ENCODE results near the gene SCN1A.
"Not testable (repeated sequence)": the region's sequence is repeated elsewhere in the genome, so short reads cannot be mapped to it uniquely, and the experiment has no call there.

Gene SCN1A

GRCh38 chr2:166011660-166012059 is 116.2 kb downstream of the SCN1A start:
- no peak overlapping the region for H3K9ac ChIP-seq (ENCODE audit: low read length in 5 of 5)
- no peaks in the 10 kb centered on the region for H3K27me3 ChIP-seq (ENCODE audit: control insufficient read depth in 5 of 5, insufficient read depth in 4 of 5, low read length in 5 of 5)
- no peaks in the 10 kb centered on the region for H3K36me3 ChIP-seq (ENCODE audit: control insufficient read depth in 5 of 5, insufficient read depth in 5 of 5, low read length in 5 of 5)
- H3K4me3 ChIP-seq (ENCODE audit: low read depth in 1 of 5, low read length in 5 of 5): no peak overlapping the region
- H3K27ac ChIP-seq (ENCODE audit: low read depth, low read length): no peak overlapping the region
- H3K9me3 ChIP-seq (ENCODE audit: control insufficient read depth in 5 of 5, low read length in 5 of 5): no peaks in the 10 kb centered on the region
- H3K4me1 ChIP-seq (ENCODE audit: control insufficient read depth in 5 of 5, insufficient read depth in 5 of 5, low read length in 5 of 5): no peaks in the 10 kb centered on the region

GRCh38 chr2:166000401-166000800 is 127.4 kb downstream of the SCN1A start:
- Histone ChIP-seq H3K4me3 (ENCODE audit: low read depth in 1 of 5, low read length in 5 of 5) (no peak overlapping the region), H3K9ac (ENCODE audit: low read length in 5 of 5) (no peak overlapping the region), H3K27me3 (ENCODE audit: control insufficient read depth in 5 of 5, insufficient read depth in 4 of 5, low read length in 5 of 5) (no peaks in the 10 kb centered on the region), H3K27ac (ENCODE audit: low read depth, low read length) (no peak overlapping the region), H3K36me3 (ENCODE audit: control insufficient read depth in 5 of 5, insufficient read depth in 5 of 5, low read length in 5 of 5) (no peaks in the 10 kb centered on the region), H3K9me3 (ENCODE audit: control insufficient read depth in 5 of 5, low read length in 5 of 5) (no peaks in the 10 kb centered on the region), H3K4me1 (ENCODE audit: control insufficient read depth in 5 of 5, insufficient read depth in 5 of 5, low read length in 5 of 5) (no peaks in the 10 kb centered on the region)

- H3K9ac ChIP-seq (ENCODE audit: low read length in 5 of 5): no peak overlapping the region
- H3K27me3 ChIP-seq (ENCODE audit: control insufficient read depth in 5 of 5, insufficient read depth in 4 of 5, low read length in 5 of 5): no peaks in the 10 kb centered on the region
Observed at GRCh38 chr2:165990846-165991245, 137.0 kb downstream of the SCN1A start.

GRCh38 chr2:165989851-165990250 is 138.0 kb downstream of the SCN1A start:
- Histone ChIP-seq H3K4me3 (ENCODE audit: low read depth in 1 of 5, low read length in 5 of 5) (no peak overlapping the region), H3K9me3 (ENCODE audit: control insufficient read depth in 5 of 5, low read length in 5 of 5) (peaks cover 0 to 7% (median 0%) of the 10 kb centered on the region in 5 donors), H3K4me1 (ENCODE audit: control insufficient read depth in 5 of 5, insufficient read depth in 5 of 5, low read length in 5 of 5) (no peaks in the 10 kb centered on the region), H3K27me3 (ENCODE audit: control insufficient read depth in 5 of 5, insufficient read depth in 4 of 5, low read length in 5 of 5) (no peaks in the 10 kb centered on the region), H3K9ac (ENCODE audit: low read length in 5 of 5) (no peak overlapping the region), H3K27ac (ENCODE audit: low read depth, low read length) (no peak overlapping the region), H3K36me3 (ENCODE audit: control insufficient read depth in 5 of 5, insufficient read depth in 5 of 5, low read length in 5 of 5) (no peaks in the 10 kb centered on the region)

More at GRCh38 chr2:165990846-165991245, 137.0 kb downstream of the SCN1A start:
- Histone ChIP-seq H3K4me3 (ENCODE audit: low read depth in 1 of 5, low read length in 5 of 5) (no peak overlapping the region), H3K36me3 (ENCODE audit: control insufficient read depth in 5 of 5, insufficient read depth in 5 of 5, low read length in 5 of 5) (no peaks in the 10 kb centered on the region), H3K4me1 (ENCODE audit: control insufficient read depth in 5 of 5, insufficient read depth in 5 of 5, low read length in 5 of 5) (no peaks in the 10 kb centered on the region), H3K9me3 (ENCODE audit: control insufficient read depth in 5 of 5, low read length in 5 of 5) (peaks cover 0 to 7% (median 0%) of the 10 kb centered on the region in 5 donors), H3K27ac (ENCODE audit: low read depth, low read length) (no peak overlapping the region)

GRCh38 chr2:165985120-165985519 is 142.7 kb downstream of the SCN1A start:
- no peaks in the 10 kb centered on the region for H3K36me3 ChIP-seq (ENCODE audit: control insufficient read depth in 5 of 5, insufficient read depth in 5 of 5, low read length in 5 of 5)
- no peaks in the 10 kb centered on the region for H3K27me3 ChIP-seq (ENCODE audit: control insufficient read depth in 5 of 5, insufficient read depth in 4 of 5, low read length in 5 of 5)
- no peaks in the 10 kb centered on the region for H3K4me1 ChIP-seq (ENCODE audit: control insufficient read depth in 5 of 5, insufficient read depth in 5 of 5, low read length in 5 of 5)
- no peak overlapping the region for H3K27ac ChIP-seq (ENCODE audit: low read depth, low read length)
- H3K9me3 ChIP-seq (ENCODE audit: control insufficient read depth in 5 of 5, low read length in 5 of 5): peaks cover 0 to 7% (median 0%) of the 10 kb centered on the region in 5 donors
- H3K9ac ChIP-seq (ENCODE audit: low read length in 5 of 5): no peak overlapping the region
- H3K4me3 ChIP-seq (ENCODE audit: low read depth in 1 of 5, low read length in 5 of 5): no peak overlapping the region

- H3K9me3 ChIP-seq (ENCODE audit: control insufficient read depth in 5 of 5, low read length in 5 of 5); H3K36me3 ChIP-seq (ENCODE audit: control insufficient read depth in 5 of 5, insufficient read depth in 5 of 5, low read length in 5 of 5); H3K4me1 ChIP-seq (ENCODE audit: control insufficient read depth in 5 of 5, insufficient read depth in 5 of 5, low read length in 5 of 5); H3K4me3 ChIP-seq (ENCODE audit: low read depth in 1 of 5, low read length in 5 of 5); H3K9ac ChIP-seq (ENCODE audit: low read length in 5 of 5); H3K27ac ChIP-seq (ENCODE audit: low read depth, low read length); H3K27me3 ChIP-seq (ENCODE audit: control insufficient read depth in 5 of 5, insufficient read depth in 4 of 5, low read length in 5 of 5): not testable (repeated sequence)
Observed at GRCh38 chr2:165972161-165972560, 155.7 kb downstream of the SCN1A start.

GRCh38 chr2:165970663-165971062 is 157.2 kb downstream of the SCN1A start:
- H3K4me1 ChIP-seq (ENCODE audit: control insufficient read depth in 5 of 5, insufficient read depth in 5 of 5, low read length in 5 of 5): no peaks in the 10 kb centered on the region
- H3K9ac ChIP-seq (ENCODE audit: low read length in 5 of 5): no peak overlapping the region
- H3K9me3 ChIP-seq (ENCODE audit: control insufficient read depth in 5 of 5, low read length in 5 of 5): no peaks in the 10 kb centered on the region
- H3K4me3 ChIP-seq (ENCODE audit: low read depth in 1 of 5, low read length in 5 of 5): no peak overlapping the region
- H3K27ac ChIP-seq (ENCODE audit: low read depth, low read length): no peak overlapping the region
- H3K27me3 ChIP-seq (ENCODE audit: control insufficient read depth in 5 of 5, insufficient read depth in 4 of 5, low read length in 5 of 5): peaks cover 0 to 3% (median 0%) of the 10 kb centered on the region in 5 donors
- H3K36me3 ChIP-seq (ENCODE audit: control insufficient read depth in 5 of 5, insufficient read depth in 5 of 5, low read length in 5 of 5): no peaks in the 10 kb centered on the region

- H3K27ac ChIP-seq (ENCODE audit: low read depth, low read length): no peak overlapping the region
- H3K4me3 ChIP-seq (ENCODE audit: low read depth in 1 of 5, low read length in 5 of 5): no peak overlapping the region
- H3K4me1 ChIP-seq (ENCODE audit: control insufficient read depth in 5 of 5, insufficient read depth in 5 of 5, low read length in 5 of 5): no peaks in the 10 kb centered on the region
- peaks cover 0 to 3% (median 0%) of the 10 kb centered on the region in 5 donors for H3K27me3 ChIP-seq (ENCODE audit: control insufficient read depth in 5 of 5, insufficient read depth in 4 of 5, low read length in 5 of 5)
- H3K9ac ChIP-seq (ENCODE audit: low read length in 5 of 5): no peak overlapping the region
- no peaks in the 10 kb centered on the region for H3K36me3 ChIP-seq (ENCODE audit: control insufficient read depth in 5 of 5, insufficient read depth in 5 of 5, low read length in 5 of 5)
- H3K9me3 ChIP-seq (ENCODE audit: control insufficient read depth in 5 of 5, low read length in 5 of 5): no peaks in the 10 kb centered on the region
Observed at GRCh38 chr2:165969227-165969626, 158.6 kb downstream of the SCN1A start.

- Histone ChIP-seq H3K9me3 (ENCODE audit: control insufficient read depth in 5 of 5, low read length in 5 of 5) (no peaks in the 10 kb centered on the region), H3K4me1 (ENCODE audit: control insufficient read depth in 5 of 5, insufficient read depth in 5 of 5, low read length in 5 of 5) (no peaks in the 10 kb centered on the region), H3K36me3 (ENCODE audit: control insufficient read depth in 5 of 5, insufficient read depth in 5 of 5, low read length in 5 of 5) (no peaks in the 10 kb centered on the region), H3K27ac (ENCODE audit: low read depth, low read length) (no peak overlapping the region), H3K4me3 (ENCODE audit: low read depth in 1 of 5, low read length in 5 of 5) (no peak overlapping the region), H3K27me3 (ENCODE audit: control insufficient read depth in 5 of 5, insufficient read depth in 4 of 5, low read length in 5 of 5) (peaks cover 0 to 3% (median 0%) of the 10 kb centered on the region in 5 donors), H3K9ac (ENCODE audit: low read length in 5 of 5) (no peak overlapping the region)
Observed at GRCh38 chr2:165967746-165968145, 160.1 kb downstream of the SCN1A start.

GRCh38 chr2:165961818-165962217 is 166.0 kb downstream of the SCN1A start:
- Histone ChIP-seq H3K27ac (ENCODE audit: low read depth, low read length) (no peak overlapping the region), H3K27me3 (ENCODE audit: control insufficient read depth in 5 of 5, insufficient read depth in 4 of 5, low read length in 5 of 5) (no peaks in the 10 kb centered on the region), H3K9ac (ENCODE audit: low read length in 5 of 5) (no peak overlapping the region), H3K4me3 (ENCODE audit: low read depth in 1 of 5, low read length in 5 of 5) (no peak overlapping the region), H3K4me1 (ENCODE audit: control insufficient read depth in 5 of 5, insufficient read depth in 5 of 5, low read length in 5 of 5) (no peaks in the 10 kb centered on the region), H3K9me3 (ENCODE audit: control insufficient read depth in 5 of 5, low read length in 5 of 5) (no peaks in the 10 kb centered on the region), H3K36me3 (ENCODE audit: control insufficient read depth in 5 of 5, insufficient read depth in 5 of 5, low read length in 5 of 5) (no peaks in the 10 kb centered on the region)

- Histone ChIP-seq H3K27me3 (ENCODE audit: control insufficient read depth in 5 of 5, insufficient read depth in 4 of 5, low read length in 5 of 5) (no peaks in the 10 kb centered on the region), H3K4me3 (ENCODE audit: low read depth in 1 of 5, low read length in 5 of 5) (no peak overlapping the region), H3K27ac (ENCODE audit: low read depth, low read length) (no peak overlapping the region), H3K4me1 (ENCODE audit: control insufficient read depth in 5 of 5, insufficient read depth in 5 of 5, low read length in 5 of 5) (peaks cover 3 to 8% (median 5%) of the 10 kb centered on the region in 5 donors), H3K9me3 (ENCODE audit: control insufficient read depth in 5 of 5, low read length in 5 of 5) (no peaks in the 10 kb centered on the region), H3K9ac (ENCODE audit: low read length in 5 of 5) (no peak overlapping the region), H3K36me3 (ENCODE audit: control insufficient read depth in 5 of 5, insufficient read depth in 5 of 5, low read length in 5 of 5) (no peaks in the 10 kb centered on the region)
Observed at GRCh38 chr2:165959371-165959770, 168.4 kb downstream of the SCN1A start.

Measured in subcutaneous abdominal adipose tissue (tissue), 5 donors.